ENCODE data around the gene RAB8B.

Gene RAB8B

GRCh38 chr15:63308947-63309346 is 119.5 kb downstream of the RAB8B start:
- no peak for DNase-seq

- DNase-seq = no peak
These were observed 121.2 kb downstream of the RAB8B start for GRCh38 chr15:63310646-63311045.

GRCh38 chr15:63312286-63312685 is 122.9 kb downstream of the RAB8B start:
- DNase-seq = no peak

GRCh38 chr15:63313825-63314224 is 124.4 kb downstream of the RAB8B start:
- no peak for DNase-seq

GRCh38 chr15:63314409-63314808 is 125.0 kb downstream of the RAB8B start:
- no peak for DNase-seq
